Fibroblast of skin of right quadriceps (primary cell): Measurements from ENCODE around the gene PROM2.
A peak's percentile ranks its signal among the peaks of the same experiment; 100 is the strongest.

Experiments
- DNase-seq: peaks from one replicate; pipeline ENCODE4 v3.0.0-alpha.2; 2013

Gene PROM2

GRCh38 chr2:95308426-95308990 is 34.3 kb downstream of the PROM2 start:
- DNase-seq, result no peak

DNA sequence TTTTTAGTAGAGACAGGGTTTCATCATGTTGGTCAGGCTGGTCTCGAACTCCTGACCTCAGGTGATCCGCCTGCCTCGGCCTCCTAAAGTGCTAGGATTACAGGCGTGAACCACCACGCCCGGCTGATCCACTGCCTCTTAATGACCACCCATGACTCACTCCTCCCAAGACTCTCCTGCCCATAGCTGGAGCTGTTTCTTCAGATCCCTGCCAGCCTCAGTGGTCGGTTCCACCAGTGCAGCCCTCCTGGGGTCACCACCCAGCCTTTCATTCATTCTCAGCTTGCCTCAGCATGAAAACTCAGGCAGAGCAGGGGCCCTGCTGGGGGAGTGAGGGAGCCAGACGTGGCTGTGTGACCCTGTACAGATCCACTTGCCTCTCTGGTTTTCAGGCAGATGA is 35.4 kb downstream of the PROM2 start:
- DNase-seq, result no peak

- no peak for DNase-seq
Measured at GRCh38 chr2:95310216-95310615, 36.0 kb downstream of the PROM2 start.

- no peak for DNase-seq
Measured at GRCh38 chr2:95310651-95311050, 36.4 kb downstream of the PROM2 start.

GRCh38 chr2:95311815-95312542 is 37.7 kb downstream of the PROM2 start:
- DNase-seq, result no peak

GRCh38 chr2:95312543-95313201 is 38.4 kb downstream of the PROM2 start:
- no peak for DNase-seq

DNA sequence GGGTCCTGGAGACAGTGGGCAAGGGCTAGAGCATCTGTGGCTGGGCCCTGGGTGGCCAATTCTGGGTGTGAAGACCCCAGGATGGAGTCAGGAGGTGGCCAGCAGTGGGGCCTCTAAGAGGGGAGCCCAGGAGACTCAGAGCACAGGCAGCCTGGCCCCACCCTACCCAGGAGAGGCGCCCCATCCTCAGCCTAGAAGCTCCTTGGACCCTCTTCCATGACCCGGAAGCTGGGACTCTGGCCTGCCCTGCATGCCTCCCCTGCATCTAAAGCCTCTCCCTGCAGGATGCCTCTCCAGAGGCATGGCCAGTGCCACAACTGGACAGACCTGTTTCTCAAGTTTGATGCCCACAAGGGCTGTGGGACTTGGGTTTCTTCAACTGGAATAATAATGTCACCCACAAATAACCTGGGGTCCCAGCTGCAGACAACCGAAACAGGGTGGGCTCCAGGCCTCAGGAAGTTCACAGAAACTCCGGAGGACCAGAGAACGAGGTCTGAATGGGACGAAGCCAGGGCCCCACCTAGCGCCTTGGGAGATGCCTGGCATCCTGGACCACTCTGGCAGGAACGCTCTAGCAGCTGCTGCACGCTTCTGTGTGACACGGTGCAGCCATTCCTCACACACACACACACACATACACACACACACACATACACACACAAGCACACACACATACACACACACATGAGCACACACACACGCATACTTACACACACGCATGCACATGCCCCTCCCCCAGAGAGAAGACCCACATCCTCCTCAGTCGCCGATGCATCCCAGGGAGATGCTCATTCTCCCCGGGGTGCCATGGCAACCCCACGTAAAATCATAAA is 39.3 kb downstream of the PROM2 start:
- no peak for DNase-seq

DNA sequence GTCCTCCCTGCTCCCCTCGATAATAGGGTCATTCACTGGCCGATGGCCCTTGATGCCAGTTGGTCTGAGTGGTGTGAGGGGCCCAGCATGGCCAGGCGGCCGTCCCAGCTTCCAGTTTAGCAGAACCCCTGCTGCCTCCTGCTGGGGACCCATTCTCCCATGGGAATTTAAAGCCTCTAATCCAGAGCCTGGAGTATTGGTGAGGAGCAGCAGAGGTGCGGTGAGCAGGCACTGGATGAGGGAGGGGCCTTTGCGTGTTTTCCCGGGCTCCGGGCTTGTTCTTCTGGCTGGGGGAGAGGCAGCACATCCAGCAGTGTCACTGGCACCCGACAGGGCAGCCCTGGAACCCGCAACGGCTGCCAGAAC is 40.3 kb downstream of the PROM2 start:
- DNase-seq, result no peak

GRCh38 chr2:95314964-95315611 is 40.8 kb downstream of the PROM2 start:
- DNase-seq, result no peak

DNA sequence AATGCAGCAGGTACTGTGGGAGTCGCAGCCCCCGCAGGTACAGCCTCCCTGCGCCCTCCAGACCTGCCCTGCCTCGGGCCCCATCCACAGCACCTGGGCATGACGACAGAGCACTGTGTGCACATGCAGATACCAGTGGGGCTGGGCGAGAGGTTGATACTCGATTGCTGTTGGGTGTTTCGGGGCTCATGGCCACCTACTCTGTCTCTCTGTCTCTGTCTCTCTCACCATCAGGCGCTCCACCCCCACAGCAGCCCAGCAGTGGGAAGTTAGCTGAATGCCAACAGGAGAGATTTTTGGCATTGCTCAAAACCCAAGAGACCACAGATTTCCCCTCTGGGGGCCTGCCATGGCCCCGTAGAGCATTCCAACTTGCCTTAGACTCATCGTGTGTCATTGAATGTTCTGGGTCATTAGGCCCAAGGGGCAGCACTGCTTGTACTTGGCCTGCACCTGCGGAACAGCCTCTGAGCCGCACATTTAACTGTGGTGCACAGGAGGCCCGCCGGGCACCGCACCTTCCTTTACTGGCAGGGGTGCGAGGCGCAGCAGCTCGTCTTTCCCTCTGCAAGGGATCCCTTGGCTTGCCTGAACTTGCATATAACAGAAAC is 41.7 kb downstream of the PROM2 start:
- DNase-seq, result peak; percentile 85

GRCh38 chr2:95316466-95317122 is 42.3 kb downstream of the PROM2 start:
- DNase-seq, result peak; percentile 65

DNA sequence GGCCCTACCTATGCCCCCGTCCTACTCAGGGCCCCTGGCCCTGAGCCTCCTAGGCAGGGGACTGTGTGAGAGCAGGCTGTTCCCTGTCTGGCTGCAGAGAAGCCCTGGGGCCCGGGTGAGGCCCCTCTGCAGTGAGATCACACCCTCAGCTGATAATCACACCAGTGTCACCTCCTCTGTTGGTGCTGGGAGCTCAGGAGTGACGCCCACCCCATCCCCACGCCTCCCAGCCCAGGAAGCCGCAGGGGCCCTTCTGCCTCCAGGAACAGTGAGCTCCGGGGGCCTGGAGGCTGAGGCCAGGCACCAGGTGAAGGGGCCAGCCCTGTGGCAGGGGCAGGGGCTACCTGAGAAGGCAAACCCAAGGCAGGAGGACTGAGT is 42.9 kb downstream of the PROM2 start:
- no peak for DNase-seq

DNA sequence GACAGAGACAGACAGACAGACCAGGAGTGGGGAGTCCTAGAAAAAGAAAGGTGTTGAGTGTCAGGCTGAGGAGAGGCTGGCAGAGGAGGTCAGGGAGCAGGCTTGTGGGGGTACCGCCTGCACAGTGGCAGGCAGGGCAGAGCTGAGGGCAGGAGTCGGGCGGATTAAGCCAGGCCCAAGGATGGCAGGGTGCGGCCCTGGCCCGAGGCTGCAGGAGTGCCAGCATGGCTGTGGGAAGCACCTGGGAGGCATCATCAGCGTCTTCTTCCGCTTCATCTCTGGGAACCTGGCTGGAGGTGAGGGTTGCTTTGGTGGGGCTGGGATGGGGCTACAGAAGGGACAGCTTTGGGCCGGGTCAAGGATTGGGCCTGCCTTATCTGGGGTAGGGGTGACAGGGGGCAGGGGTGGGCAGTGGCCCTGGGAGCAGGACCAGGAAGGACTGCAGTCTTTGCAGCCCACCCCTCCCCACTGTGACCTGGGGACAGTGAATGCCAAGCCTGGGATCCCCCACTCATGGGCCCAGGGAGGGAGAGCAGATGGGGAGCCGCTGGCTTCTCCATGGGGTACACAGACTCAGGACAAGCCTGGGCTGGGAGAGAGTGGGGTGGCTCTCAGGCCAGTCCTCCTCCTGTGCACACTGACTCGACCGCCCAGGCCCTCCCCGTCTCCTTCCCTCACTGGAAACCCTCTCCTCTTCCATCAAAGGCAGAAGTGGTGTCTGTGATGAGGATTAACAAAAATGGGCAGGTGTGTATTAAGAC is 43.6 kb downstream of the PROM2 start:
- no peak for DNase-seq

DNA sequence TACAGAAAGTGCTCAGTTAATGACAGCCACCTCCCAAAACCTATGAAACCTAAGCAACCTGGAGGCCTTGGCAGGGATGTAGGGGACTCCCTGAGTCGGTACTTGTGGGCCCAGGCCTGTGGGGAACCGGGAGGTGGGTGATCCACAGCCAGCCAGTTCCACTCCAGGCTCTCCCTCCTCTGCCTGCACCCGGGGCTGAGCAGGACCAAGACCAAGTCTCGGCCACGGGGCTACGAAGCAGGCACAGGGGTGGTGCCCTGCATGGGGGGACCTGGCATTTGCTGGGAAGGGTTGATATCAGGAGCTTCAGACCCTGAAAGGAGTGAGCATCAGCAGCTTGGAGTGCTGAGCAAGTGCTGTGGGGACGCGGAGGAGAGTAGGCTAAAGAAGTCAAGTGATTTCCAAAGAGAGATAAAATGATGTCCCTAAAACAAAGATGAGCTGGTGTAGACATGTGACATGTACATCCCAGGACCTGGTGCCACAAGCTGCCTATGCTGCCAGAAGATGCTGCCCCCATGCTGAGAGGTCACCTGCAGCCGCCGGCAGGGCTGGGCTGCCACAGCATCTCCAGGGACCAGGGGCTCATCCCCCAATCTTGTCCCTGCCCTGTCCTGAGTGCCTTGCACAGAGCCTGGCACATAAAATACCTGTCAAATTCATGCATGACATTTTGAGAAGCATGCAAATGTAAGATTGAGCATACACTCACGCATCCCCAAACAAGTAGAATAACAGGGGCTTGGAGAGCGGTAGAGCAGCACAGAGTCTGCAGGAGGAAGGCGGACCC is 44.4 kb downstream of the PROM2 start:
- DNase-seq, result no peak

DNA sequence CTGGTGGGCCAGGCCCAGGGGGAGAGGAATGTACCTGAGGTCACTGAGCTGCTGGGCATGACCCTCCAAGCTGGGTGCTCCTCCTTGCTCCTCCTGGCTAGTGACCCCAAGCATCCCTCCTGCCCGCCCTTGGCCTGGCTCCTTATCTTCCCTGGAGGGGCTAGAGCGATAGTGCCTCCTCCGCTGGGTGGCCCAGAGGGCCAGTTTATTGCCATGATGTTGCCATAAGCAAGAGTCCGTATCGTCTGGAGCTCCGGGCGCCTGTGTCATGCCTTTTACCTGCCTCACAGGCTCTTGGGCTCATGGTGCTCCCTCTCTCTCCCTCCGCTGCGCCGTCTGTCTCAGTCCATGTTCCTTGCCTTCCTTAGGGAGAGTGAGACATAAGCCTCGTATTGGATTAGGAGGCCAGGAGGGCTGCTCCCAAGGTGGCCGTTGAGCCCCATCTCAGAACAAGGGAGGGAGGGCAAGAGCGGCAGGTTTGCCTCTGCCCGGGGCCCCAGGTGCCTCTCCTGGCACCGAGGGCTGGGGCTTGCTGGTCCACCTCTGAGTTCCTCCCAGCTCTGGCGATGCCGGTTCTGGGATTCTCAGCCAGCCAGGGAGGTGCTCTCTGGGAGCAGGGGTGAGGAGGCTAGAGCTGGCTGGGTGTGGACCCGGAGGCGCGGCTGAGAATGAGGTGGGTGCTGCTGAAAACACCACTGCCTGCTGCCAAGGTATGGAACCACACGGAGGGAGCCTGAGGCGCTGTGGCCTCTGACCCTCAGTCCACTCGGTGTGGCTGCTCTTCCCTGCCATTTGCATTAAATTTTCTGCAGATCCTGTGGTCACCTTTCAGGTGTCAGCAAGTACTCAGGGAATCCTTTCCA is 45.5 kb downstream of the PROM2 start:
- DNase-seq, result no peak

- no peak for DNase-seq
Measured at GRCh38 chr2:95320344-95320712, 46.1 kb downstream of the PROM2 start.

- DNase-seq, result peak; percentile 94
Measured at GRCh38 chr2:95320986-95321767, 46.9 kb downstream of the PROM2 start.

DNA sequence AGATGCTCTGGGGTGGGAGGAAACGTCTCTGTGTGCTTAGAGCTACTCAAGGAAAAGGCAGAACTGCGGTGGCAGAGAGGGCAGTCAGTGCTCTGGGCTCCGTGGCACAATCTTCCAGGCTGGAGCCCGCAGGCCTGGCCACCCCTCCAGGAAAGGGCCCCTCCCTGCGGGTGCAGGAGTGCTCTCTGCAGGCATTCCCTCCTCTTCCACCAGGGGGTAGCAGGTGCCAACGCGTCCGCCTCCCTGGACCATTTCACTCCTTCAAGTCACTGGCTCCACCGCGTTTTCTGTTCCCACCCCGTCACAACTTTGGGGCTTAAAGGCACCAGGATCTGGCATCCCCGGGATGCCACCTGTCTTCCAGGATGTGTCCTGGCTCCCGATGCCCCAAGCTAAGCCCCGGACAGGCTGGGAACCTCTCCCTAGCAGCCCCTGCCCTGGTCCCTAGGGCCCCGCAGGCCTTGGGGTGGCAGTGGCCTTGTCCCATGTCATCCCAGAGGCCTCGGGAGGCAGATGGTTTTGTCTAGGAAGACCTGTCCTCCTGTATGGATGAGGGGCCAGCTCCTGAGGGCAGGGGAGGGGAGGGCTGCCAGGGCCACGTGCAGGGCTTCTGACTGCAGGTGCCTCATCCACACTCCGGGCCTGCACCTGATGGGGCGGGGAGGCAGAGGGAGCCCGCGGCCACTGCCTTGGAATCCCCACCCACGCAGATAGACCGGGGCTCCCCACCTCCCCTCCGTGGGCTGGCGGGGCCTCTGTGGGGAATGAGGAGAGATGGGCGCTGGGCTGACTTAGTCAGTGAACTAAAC is 49.3 kb downstream of the PROM2 start:
- DNase-seq, result no peak
